Erythroblast (primary cell): ENCODE results near the gene CCL5.

Source experiments
- DNase-seq, 2 experiments: peaks; one replicate each; lab custom pipeline; 2025; lab: John Stamatoyannopoulos, UW
- GATA1 ChIP-seq: IDR thresholded peaks from 2 replicates; pipeline ENCODE4 v1.6.1; 2011; ENCODE audit warnings: low read depth, mild to moderate bottlenecking, control low read depth, low read length, moderate library complexity
- POLR2A ChIP-seq: IDR thresholded peaks from 2 replicates; pipeline ENCODE4 v1.6.1; 2011; ENCODE audit warnings: mild to moderate bottlenecking, low read length

Gene CCL5

DNA sequence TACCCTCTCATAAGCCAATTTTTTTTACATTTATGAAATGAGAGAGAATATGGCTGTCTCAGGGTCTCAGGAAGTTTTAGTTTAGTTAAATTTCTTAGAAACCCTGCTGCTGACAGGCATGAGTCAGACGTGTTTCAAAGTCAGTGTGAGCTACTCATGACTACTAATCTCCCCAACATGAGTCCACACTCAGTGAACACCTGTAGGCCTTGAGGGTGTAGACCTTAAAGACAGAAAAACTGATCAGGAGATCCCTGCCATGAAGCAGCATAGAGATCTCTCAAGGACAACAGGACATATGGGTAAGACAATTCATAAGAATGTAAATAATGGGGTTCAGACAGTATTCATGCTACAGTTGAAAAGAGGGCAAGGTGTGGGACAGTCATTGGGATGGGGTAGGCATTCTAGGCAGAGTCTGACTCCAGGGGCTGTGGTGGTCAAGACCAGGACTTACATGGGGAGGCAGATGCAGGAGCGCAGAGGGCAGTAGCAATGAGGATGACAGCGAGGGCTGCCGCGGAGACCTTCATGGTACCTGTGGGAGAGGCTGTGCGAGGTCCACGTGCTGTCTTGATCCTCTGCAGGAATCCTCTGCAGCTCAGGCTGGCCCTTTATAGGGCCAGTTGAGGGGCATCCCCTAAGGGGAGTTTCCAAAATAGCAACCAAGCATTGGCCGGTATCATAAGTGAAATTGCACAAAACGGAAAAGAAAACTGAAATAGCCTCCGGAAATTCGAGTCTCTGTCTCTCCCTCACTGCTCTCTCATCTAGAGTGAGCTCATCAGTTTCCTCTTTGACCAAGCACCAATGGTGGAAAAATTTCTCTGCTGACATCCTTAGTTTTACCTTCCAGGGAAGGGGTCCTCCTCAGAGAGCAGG lies at the start of gene CCL5:
Gene CCL5, minus strand, starts transcription at position 588 of the 882 bp plus-strand sequence.
- TF ChIP-seq POLR2A, result no peak
- no peak for TF ChIP-seq GATA1
- no peak for DNase-seq

DNA sequence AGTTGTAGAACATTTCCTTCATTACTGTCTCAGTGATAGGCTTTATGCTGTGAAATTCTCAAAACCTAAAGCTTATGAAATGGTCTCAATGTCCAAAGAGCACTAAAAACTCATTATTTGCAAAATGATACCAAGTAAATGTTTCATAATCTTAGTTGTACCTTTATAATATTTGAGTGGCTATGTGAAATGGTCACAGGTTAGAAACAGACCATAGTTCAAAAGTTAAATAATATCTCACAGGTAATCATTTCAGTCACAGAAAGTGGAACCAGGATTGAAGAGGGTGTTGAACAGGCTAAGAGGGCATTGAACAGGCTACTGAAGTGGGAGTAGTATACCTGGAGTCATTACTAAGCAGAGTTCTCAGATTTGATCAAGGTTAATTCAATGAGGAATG lies 47.6 kb upstream of the CCL5 start:
- no peak for TF ChIP-seq POLR2A
- TF ChIP-seq GATA1, result no peak

DNA sequence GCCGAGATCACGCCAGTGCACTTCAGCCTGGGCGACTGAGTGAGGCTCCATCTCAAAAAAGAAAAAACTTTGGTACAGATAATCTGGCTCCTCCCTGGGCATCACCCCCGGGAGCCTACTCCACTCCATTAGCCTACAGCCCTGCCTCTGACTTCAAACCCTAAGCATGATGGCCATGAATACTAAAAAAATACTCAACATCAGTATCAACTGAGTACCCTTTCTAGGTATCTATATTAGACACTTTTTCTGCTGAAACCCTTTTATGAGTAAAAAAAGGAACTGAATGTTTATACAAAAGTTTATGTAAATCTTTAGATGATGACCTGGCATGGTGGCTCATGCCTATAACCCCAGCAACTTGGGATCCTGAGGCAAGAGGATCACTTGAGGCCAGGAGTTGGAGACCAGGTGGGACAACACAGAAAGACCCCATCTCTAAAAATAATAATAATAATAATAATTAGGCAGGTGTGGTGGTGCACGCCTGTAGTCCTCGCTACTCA lies 43.5 kb upstream of the CCL5 start:
- TF ChIP-seq GATA1 (no peak), POLR2A (no peak)
- DNase-seq, result no peak

More for the DNA sequence above, 47.6 kb upstream of the CCL5 start:
- DNase-seq, result no peak

DNA sequence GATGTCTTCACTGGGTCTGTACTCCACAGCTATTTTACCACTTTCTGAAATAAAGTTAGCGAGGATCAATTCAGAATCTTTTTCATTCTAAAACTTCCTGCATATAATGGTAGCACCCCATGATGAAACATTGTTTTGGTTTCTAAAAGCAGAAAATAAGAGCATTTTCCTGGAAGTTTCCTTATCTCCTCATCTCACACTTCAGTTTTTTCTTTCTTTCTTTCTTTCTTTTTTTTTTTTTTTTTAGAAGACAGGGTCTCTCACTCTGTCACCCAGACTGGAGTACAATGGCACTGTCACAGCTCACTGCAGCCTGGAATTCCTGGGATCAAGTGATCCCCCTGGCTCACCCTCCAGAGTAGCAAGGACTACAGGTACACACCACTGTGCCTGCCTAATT lies 40.1 kb upstream of the CCL5 start:
- TF ChIP-seq POLR2A, result no peak
- TF ChIP-seq GATA1, result no peak
- DNase-seq, result no peak

DNA sequence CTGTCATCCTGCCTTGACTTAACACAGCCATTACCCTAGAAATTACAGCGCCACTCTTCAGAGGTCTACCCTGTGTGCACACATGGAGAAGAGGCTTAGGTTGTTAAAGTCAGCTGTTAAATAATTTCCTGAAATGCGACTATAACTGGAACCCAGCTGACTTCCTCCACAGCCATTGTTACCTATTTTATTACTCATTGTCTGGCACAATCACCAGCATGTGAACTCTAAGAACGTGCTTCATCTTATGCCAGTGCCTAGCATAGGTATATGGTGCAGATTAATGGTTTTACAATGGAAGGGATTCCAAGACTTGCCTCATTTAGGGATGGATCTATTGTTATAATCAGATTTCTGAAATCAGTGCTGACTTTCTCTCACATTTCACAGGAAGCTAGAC lies 38.5 kb upstream of the CCL5 start:
- no peak for DNase-seq
- TF ChIP-seq POLR2A (no peak), GATA1 (no peak)

DNA sequence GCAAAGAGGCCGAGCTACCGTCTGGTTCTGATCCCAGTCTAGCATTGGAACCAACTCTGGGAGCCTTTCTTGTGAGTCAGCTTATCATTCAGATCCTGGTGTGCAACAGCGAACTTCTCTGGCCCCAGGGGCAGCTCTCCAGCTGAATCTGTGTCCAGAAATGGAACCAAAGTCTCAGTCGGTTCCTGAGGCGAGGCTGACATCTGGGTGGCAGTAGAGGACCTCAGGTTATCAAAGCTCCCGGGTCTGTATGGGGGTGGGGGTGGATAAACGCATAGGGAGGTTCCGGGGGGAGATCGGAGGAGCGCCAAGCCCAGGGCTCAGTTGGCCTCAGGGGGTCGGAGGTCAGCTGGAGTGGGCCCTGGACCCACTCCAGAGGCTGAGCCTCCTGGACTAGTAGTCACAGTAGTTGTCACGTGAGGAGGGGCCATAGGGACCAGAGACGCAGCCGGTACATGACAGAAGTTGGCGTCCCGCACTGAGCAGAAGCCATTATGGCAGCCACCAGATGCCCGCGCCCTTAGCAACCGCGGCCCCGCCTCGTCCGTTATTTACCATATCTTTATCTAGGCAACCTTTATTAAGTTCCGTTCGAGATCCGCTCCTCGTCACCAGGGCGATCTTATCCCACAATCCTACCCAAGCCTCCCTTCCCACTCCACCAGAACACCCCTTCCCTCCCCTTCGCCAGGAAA lies 37.5 kb upstream of the CCL5 start:
- TF ChIP-seq GATA1 (no peak), POLR2A (no peak)
- DNase-seq, result no peak

DNA sequence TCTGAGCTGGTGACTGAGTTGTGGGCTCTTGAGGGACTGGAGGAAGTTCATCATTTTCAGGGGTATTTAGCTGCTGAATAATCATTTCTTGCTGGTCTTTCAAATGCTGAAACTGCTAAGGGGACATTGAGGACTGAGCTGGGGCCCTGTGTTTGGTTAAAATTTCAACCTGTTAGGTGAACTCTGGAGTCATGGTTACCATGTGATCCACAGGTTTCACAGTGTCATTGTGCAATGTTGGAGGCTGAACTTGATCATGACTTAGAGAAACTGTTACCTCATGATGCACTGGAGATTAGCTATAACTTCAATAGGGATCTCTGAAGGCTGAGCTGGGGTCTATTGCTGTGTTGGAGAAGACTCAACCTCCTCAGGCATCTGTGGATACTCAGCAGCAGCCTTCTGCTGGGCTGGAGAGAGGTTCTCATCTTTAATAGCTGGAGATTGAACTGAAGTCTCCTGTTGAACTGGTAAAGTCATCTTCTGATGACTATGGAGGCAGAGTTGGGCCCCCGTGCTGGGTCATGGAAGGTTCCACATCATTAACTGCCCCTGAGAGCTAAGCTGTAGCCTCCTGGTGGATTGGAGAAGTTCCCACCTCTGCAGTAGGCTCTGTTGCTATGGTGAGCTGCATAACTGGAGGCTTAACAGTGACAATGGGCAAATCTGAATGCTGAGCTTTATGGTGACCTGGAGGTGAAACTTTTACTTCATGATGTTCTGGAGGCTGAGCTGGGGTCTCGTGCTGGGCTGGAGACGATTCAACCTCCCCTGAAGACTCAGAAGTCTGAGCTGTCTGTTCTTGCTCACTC lies 35.2 kb upstream of the CCL5 start:
- TF ChIP-seq GATA1 (no peak), POLR2A (no peak)
- DNase-seq, result no peak

DNA sequence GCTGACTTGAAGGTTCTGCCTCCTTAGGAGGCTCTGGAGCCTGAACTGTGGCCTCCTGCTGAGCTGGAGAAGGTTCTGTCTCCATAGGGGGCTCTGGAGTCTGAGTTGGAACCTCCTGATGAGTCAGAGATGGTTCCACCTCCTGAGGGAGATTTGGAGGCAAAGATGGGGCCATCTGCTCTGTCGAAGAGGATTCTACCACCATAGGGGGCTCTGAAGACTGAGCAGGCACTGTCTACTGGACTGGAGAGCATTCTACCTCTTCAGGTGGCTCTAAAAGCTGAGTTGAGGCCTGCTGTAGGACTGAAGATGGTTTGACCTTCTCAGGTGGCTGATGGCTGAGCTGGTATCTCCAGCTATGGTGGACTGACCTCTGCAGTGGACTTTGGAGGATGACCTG lies 34.2 kb upstream of the CCL5 start:
- no peak for TF ChIP-seq GATA1
- no peak for TF ChIP-seq POLR2A
- no peak for DNase-seq

DNA sequence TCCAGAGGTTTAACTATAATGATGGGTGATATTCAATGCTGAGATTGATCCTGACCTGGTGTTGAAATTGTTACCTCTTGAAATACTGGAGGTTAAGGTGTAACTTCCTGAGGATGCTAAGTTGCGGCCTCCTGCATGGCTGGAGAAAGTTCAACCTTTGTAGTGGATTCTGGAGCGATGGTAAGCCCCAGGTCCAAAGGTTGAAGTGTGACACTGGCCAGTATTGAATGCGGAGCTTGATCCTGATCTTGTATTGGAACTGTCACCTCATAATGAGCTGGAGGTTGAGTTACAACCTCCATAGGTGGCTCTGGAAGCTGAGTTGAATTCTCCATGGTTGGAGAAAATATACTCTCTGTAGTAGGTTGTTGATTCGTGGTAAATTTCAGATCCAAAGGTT lies 33.4 kb upstream of the CCL5 start:
- DNase-seq, result no peak
- no peak for TF ChIP-seq GATA1
- TF ChIP-seq POLR2A, result no peak

DNA sequence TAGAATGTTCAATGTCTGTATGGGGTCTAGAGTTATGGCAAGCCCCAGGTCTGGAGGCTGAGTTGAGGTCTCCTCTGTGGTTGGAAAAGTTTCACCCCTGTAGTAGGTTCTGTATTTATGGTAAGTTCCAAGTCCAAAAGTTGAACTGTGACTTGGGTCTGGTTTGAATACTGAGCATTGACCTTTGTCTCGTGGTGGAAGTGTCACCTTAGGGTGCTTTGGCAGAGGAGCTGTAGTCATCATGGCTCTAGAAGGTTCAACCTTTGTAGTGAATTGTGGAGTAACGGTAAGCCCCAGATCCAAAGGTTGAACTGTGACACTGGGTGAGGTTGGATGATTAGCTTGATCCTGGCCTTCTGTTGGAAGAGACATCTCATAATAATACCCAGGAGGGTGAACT lies 32.8 kb upstream of the CCL5 start:
- TF ChIP-seq GATA1 (no peak), POLR2A (no peak)
- no peak for DNase-seq

DNA sequence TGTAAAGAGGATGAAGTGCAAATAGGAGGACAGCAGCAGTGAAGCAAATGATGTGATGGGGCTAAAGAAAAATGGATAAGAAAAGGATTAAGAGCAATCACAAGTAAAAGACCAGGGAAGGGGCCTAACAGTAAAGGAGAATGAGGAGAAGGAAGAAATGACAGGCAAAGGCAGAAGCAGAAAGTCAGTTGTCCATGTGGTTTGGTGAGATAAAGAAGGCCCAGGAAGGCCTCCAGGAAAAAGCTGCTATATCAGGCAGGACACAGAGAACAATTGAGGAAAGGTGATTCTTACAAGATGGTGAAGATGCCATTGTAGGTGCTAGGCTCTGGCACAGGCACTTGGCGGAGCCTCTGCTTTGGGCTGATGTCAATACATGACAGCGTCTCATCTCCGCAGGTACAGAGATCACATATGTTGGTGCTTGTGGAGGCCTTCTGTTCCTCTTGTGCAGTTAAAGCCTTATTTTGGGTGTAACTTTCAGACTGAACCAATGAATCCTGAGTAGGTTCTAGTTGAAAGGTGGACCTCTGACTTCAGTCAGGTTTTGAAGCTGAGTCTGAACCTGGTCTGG lies 32.3 kb upstream of the CCL5 start:
- DNase-seq, result peak in 1 of 2 experiments; percentile 29
- TF ChIP-seq POLR2A (no peak), GATA1 (no peak)

DNA sequence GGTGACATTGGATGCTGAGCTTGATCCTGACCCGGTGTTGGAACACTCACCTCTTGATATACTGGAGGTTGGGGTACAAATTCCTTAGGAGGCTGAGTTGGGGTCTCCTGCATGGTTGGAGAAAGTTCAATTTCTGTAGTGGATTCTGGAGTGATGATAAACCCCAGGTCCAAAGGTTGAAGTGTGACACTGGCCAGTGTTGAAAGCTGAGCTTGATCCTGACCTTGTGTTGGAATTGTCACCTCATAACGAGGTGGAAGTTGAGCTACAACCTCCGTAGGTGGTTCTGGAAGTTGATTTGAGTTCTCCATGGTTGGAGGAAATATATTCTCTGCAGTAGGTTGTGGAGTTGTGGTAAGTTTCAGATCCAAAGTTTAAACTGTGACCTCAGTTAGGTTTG lies 29.2 kb upstream of the CCL5 start:
- TF ChIP-seq GATA1, result no peak
- no peak for TF ChIP-seq POLR2A
- no peak for DNase-seq

DNA sequence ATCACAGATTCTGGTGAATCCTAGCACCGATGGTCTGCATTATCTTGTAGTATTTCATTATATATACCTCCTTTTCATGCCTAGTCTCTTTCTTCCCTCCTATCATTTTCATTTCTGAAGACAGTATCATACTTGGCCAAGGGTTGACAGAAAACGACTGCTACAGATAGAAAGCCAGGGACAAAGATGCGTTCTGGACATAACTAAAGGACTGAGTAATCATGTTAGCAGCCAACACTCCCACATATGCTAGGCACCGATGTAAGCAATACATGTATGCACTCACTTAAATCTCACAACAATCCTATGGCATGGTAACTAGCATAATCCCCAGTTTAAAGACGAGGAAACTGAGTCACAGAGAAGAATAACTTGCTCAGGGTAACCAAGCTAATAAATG lies 27.5 kb upstream of the CCL5 start:
- no peak for DNase-seq
- TF ChIP-seq POLR2A (no peak), GATA1 (no peak)
